HG03432 (cell line): ENCODE data around the gene PSRC1.

Experiments
- ATAC-seq: cut with Tn5 transposase; IDR thresholded peaks from one replicate; pipeline ENCODE4 v1.9.1; 2021; ENCODE audit warnings: mild to moderate bottlenecking, moderate library complexity; ENCODE audit not compliant: unreplicated experiment

PSRC1 gene

DNA sequence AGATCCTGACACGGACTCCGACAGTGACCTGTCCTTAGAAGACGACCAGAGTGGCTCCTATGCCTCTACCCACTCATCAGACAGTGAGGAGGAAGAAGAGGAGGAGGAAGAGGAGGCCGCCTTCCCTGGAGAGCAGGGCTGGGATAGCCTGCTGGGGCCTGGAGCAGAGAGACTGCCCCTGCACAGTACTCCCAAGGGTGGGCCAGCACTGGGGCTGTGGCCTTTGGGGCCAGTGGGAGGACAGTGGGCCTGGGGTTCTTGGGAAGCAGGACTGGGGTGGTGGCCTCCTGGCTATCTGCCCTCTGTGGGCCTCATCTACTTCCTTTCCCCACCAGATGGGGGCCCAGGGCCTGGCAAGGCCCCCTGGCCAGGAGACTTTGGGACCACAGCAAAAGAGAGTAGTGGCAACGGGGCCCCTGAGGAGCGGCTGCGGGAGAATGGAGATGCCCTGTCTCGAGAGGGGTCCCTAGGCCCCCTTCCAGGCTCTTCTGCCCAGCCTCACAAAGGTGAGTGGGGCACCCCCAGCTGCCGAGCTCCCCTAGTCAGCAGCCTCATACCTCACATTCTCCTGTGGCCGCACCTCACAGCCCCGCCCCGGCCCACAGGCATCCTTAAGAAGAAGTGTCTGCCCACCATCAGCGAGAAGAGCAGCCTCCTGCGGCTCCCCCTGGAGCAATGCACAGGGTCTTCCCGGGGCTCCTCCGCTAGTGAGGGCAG lies 10.0 kb downstream of the PSRC1 start:
- no peak for ATAC-seq

DNA sequence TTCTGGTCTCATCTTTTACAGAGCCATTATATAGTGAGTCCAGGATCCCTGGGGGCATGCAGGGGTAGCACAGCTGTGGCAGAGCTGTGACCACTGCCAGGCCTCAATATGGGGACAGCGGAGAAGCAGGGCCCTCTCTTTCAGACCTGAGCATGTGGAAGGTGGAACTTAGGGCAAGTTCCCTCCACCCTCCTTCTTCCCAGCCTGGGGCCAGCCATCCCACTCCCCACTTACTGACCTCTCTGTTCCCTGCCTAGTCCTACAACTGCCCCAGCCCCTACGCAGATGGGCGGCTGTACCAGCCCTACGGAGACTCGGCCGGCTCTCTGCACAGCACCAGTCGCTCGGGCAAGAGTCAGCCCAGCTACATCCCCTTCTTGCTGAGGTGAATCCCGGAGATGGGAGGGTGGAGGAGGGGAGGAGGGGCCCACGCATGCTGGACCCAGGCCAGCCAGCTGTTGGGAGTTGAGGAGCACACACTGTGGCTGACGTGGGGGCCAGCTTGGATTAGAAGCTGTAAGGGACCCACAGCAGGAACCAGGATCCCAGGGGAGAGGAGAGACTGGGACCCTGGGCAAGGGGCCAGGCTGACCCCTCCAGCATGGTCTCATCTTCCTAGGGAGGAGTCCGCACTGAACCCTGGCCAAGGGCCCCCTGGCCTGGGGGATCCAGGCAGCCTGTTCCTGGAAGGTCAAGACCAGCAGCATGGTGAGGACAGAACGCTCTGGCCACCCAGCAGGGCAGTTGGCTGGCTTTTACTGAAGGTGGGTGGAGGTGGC lies 10.7 kb downstream of the PSRC1 start:
- ATAC-seq: no peak

DNA sequence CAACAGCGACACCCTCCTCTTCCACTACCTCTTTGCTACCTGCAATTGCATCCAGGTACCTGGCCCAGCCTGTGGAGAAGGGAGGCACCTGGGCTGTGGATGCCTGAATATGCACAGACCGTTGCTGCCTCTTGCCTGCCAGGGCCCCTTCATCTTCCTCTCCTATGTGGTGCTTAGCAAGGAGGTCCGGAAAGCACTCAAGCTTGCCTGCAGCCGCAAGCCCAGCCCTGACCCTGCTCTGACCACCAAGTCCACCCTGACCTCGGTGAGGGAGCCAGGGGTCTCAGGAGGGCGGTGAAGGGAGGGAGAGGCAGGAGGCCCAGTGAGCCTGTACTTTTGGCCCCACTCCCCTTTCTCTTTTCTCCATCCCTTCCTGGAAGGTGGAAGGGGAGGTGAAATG lies 11.5 kb downstream of the PSRC1 start:
- ATAC-seq: no peak

DNA sequence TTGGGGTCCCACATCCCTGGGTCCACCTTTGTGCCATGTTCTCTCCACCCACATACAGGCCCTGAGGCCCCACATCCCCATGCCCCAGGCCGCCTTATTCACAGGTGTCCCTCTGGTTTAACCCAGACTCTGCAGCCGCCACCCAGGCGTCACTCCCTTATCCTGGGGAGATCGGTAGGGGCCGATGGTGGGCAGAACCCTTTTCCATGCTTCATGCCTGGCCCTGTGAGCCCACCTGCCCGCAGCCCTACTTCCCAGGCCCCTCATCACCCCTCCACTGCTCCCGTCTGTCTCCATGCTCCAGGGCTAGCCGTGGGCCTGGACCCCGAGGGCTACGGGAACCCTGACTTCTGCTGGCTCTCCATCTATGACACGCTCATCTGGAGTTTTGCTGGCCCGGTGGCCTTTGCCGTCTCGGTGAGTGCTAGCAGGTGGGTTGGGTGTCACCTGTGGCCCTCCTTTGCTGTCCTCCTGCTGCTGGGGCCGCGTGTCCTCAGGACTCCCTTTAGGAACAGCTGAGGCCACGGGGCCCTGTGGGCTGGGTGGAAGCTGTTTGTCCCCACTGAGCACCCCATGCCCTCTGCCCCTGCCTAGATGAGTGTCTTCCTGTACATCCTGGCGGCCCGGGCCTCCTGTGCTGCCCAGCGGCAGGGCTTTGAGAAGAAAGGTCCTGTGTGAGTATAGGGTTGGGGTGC lies 12.2 kb downstream of the PSRC1 start:
- ATAC-seq: no peak

DNA sequence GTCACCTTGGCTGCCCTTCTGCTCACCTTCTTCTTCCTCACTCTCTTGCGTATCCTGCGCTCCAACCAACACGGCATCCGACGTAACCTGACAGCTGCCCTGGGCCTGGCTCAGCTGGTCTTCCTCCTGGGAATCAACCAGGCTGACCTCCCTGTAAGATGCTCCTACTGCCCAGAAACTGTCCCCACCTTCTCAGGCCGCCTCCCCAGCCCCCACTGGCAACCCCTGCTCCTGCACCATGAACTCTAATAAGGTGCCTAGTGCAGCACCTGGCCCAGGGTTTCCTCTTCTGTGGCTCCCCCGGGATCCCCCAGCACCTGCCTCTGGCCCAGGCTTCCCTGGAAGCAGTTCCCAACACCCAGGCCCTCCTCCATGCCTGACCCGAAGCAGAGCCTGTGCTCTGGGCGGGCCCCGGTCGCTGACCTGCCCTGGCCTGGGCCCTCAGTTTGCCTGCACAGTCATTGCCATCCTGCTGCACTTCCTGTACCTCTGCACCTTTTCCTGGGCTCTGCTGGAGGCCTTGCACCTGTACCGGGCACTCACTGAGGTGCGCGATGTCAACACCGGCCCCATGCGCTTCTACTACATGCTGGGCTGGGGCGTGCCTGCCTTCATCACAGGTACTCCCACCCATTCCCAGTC lies 12.8 kb downstream of the PSRC1 start:
- no peak for ATAC-seq

DNA sequence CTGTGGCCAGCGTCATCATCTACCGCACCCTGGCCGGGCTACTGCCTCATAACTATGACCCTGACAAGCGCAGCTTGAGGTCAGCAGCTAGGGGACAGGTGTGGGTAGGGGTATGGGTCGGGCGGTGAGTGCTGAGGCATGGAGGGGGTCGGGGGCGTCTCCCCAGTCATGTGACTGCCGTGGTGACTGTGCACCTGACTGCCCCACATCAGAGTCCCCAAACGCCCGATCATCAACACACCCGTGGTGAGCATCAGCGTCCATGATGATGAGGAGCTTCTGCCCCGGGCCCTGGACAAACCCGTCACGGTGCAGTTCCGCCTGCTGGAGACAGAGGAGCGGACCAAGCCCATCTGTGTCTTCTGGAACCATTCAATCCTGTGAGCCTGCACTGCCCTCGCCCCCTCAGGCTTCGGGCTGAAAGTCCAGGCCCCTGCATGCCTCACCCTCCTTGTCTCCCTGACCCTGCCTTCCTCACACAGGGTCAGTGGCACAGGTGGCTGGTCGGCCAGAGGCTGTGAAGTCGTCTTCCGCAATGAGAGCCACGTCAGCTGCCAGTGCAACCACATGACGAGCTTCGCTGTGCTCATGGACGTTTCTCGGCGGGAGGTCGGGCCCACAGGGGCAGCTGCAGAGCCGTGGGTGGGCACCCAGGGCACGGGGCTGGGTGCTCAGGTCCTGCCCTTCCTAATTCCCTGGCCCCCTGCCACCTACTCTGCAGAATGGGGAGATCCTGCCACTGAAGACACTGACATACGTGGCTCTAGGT lies 13.5 kb downstream of the PSRC1 start:
- ATAC-seq: no peak

DNA sequence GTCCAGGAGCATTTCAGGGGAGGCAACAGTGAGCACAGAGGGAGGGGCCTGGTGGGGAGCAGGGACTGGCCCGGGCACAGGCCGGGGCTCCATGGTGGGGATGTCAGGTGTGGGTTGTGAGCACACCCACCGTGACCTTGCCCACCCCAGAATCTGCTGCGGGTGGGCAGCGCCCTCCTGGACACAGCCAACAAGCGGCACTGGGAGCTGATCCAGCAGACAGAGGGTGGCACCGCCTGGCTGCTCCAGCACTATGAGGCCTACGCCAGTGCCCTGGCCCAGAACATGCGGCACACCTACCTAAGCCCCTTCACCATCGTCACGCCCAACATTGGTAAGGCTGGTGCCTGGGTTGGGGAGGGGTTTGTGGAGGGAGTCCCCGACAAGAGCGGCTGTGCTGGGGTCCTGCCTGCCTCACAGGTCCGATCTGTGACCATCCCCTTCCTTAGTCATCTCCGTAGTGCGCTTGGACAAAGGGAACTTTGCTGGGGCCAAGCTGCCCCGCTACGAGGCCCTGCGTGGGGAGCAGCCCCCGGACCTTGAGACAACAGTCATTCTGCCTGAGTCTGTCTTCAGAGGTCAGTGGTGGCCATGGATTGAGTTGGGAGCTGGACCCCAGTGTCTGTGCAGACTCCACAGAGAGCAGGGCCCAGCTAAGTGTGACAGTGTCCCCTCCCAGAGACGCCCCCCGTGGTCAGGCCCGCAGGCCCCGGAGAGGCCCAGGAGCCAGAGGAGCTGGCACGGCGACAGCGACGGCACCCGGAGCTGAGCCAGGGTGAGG lies 14.3 kb downstream of the PSRC1 start:
- no peak for ATAC-seq

DNA sequence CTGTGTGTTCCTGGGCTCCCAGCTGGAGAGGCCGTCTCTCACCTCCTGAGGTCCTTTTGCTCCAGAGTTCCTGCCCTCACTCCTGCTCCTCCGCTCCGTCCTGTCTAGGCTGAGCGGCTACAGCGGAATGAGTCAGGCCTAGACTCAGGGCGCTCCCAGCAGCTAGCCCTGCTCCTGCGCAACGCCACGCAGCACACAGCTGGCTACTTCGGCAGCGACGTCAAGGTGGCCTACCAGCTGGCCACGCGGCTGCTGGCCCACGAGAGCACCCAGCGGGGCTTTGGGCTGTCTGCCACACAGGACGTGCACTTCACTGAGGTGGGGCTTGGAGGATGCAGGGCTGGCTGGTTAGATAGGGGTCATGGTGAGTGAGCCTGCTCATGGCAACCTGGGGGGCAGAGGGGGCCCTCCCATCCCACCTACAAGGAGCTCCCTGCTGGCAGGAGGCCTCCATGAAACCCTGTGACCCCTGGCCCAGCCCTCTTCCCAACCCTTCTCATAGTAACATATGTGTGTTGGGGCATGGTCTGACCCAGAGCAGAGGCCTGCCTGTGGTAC lies 15.1 kb downstream of the PSRC1 start:
- no peak for ATAC-seq

DNA sequence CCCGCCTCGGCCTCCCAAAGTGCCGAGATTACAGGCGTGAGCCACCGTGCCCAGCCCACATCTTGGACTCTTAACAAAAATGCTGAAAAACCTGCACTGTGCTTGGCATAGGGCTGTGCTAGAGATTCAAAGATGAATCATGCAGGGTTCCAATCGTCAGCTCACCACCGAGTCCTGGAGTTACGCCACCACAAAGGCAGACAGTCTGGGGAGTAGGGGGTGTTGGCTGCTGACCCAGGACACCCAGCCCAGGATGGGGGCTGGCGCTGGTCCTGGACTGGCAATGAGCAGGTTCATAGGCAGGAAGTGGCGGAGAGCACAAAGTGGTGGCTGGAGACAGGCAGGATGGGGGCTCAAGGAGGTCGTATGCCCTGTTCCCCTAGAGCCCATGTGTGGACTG lies 16.0 kb downstream of the PSRC1 start:
- no peak for ATAC-seq

DNA sequence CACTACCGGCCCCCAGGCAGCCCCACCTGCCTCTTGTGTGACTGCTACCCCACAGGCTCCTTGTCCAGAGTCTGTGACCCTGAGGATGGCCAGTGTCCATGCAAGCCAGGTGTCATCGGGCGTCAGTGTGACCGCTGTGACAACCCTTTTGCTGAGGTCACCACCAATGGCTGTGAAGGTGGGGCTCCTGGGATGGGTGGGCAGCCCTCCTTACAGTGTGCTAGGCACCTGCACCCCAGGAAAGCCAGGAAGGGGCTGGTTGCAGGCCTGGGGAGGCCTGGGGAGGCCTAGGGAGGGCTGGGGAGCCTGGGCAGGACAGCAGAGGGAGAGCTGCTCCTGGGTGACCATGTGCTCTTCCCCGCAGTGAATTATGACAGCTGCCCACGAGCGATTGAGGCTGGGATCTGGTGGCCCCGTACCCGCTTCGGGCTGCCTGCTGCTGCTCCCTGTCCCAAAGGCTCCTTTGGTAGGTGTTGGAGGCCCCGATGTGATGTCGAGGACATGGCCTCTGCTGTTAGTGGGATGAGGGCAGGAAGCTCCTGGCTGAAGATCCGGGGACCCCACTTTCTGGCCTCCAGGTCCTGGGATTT lies 17.1 kb downstream of the PSRC1 start:
- ATAC-seq: no peak

DNA sequence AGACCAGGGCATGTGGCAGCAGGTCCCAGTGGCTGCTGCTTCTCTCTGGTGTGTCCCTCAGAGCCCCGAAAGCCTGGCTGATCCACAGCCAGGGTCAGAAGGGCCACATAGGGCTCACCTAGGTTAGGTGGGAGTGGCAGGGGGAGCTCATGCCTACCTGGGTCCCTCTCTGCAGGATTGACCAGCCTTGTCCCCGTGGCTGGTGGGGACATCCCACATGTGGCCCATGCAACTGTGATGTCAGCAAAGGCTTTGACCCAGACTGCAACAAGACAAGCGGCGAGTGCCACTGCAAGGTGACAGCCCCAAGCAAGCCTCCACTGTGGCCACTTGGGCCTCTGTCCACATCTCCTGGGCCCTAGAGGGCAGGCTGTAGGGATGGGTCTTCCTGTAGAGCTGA lies 17.9 kb downstream of the PSRC1 start:
- ATAC-seq: no peak

DNA sequence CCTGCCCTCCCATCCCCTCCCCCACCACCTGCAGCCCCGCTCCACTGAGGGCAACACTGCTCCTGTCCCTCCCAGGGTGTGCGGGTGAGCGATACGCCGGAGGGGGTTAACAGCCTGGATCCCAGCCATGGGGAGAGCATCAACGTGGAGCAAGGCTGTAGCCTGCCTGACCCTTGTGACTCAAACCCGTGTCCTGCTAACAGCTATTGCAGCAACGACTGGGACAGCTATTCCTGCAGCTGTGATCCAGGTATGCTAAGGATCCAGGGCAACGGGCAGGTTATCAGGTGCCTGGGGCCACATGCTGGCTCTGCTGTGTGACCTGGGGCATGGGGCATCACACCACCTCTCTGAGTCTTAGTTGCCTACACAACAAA lies 18.6 kb downstream of the PSRC1 start:
- ATAC-seq: no peak

DNA sequence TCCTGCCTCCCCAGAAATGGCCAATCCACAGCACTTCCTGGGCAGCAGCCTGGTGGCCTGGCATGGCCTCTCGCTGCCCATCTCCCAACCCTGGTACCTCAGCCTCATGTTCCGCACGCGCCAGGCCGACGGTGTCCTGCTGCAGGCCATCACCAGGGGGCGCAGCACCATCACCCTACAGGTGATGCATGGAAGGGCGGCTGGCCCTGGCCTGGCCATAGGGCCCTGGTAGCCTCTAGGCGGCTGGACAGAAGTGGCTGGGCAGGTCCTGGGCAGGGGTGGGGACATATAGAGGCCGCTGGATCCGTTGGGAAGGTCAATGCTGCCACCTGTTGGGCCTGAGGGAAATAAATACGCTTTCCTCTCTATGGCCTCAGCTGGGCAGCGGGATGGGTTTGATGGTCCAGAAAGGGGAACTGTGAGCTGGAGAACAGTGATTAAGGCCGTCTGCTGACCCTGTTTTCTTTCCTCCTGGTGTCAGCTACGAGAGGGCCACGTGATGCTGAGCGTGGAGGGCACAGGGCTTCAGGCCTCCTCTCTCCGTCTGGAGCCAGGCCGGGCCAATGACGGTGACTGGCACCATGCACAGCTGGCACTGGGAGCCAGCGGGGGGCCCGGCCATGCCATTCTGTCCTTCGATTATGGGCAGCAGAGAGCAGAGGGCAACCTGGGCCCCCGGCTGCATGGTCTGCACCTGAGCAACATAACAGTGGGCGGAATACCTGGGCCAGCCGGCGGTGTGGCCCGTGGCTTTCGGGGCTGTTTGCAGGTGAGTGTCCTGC lies 19.2 kb downstream of the PSRC1 start:
- peak; percentile 75 for ATAC-seq

DNA sequence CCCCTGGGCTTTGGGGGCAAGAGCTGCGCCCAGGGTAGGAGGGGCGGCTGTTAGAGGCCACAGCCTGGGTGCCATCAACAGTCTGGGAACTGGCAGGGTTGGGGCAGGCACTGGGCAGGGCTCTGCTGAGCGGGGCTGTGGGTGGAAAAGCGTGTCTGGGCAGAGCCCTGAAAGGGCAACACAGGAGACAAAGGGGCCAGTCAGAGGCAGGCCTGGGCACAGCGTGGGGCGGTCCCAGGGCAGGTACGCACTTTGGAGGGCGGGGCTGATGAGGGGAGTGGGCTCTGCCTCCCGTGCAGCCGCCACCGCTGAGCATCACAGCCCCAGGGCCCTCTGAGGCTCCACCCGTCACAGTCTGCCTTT lies 19.7 kb downstream of the PSRC1 start:
- peak; percentile 10 for ATAC-seq

DNA sequence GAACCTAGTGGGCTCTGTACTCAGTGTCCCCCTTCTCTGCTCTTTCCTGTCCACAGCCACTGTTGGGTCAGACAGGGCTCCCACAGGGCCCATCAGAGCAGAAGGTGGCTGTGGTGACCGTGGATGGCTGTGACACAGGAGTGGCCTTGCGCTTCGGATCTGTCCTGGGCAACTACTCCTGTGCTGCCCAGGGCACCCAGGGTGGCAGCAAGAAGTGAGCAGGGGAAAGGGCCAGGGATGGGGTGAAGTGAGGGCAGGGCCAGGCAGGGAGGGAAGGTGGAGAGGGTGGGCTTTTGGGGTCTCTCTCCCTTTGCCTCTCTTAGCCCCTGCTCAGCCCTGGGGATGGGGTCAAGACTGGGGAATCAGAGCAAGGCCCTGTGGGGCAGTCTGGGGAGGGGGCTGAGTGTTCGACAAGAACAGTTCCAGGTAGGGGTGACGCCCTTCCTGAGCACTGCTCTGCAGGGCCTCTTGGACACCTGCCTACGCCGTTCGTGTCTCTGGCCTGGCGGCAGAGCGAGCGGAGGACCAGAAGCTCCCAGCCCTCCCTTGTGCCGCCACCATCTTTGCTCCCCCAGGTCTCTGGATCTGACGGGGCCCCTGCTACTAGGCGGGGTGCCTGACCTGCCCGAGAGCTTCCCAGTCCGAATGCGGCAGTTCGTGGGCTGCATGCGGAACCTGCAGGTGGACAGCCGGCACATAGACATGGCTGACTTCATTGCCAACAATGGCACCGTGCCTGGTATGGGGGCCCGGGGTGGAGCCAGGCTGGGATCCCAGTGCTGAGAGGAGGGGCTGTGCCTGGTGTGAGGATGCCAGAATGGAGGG lies 20.5 kb downstream of the PSRC1 start:
- no peak for ATAC-seq

DNA sequence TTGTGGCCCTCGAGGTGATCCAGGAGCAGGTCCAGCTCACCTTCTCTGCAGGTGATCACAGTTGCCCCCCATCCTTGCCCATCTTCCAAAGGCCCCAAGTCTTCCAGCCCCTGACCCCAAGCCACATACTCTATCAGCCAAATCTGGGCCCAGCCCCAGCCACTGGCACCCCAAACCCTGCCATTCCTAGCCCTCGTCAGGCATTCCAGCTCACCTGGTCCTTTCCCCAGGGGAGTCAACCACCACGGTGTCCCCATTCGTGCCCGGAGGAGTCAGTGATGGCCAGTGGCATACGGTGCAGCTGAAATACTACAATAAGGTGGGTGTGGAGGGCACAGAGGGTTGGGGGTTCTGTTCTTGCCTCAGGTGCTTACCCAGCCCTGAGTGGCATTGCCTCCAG lies 21.4 kb downstream of the PSRC1 start:
- no peak for ATAC-seq

DNA sequence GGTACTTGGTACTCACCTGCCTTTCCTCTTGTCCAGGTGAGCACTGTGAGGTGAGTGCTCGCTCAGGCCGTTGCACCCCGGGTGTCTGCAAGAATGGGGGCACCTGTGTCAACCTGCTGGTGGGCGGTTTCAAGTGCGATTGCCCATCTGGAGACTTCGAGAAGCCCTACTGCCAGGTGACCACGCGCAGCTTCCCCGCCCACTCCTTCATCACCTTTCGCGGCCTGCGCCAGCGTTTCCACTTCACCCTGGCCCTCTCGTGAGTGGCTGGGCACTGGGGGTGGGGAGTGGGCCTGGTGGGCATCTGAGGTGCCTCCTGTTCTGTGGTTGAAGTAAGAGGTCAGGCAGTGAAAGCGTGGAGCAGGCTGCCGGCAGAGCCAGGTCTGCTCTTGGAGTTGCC lies 21.9 kb downstream of the PSRC1 start:
- ATAC-seq: no peak
